ENCODE results near the gene CD2.

The CD2 gene

DNA sequence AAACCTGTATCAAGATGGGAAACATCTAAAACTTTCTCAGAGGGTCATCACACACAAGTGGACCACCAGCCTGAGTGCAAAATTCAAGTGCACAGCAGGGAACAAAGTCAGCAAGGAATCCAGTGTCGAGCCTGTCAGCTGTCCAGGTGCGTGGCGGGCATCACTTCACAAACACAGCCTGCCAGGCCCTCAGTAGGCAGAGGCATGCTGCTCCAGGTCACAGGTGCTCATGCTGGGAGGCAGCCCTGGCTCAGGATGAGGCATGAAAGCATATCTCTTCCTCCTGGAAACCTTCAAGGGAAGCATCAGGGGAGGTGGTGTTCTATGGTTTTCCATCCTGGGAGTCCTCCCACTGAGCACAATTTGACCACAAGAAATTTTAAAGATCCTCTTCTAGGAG is 6.3 kb downstream of the CD2 start:
- no peak for DNase-seq (ENCODE audit: low read depth in 2 of 2)

DNA sequence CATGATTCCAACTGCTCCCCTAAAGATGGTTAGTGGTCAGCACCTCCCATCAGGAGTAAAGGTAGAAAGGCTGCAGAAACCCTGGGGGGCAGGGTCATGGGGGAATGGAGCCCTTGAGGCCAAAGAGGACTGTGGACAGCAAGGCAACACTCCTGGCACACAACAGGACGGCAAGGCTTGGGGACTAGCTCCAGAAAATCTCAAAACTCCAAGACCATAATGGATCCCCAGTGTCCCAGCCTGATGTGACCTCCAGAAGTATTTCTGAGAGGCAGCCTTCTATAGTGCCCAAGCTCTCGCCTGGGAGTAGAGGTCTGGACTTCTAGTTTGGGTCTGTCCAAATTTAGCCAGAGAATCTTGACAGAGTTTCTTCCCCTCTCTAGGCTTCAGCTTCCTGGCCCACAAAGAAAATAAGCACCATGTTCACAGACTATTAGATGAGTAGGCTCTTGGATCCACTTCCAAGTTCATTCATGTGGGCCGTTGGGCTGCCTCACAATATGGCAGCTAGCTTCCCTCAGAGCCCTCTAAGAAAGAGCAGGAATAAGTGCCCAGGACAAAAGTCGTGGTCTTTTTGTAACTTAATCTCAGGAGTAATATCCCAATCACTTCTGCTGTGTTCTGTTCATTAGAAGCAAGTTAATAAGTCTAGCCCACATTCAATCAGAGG is 6.9 kb downstream of the CD2 start:
- no peak for DNase-seq (ENCODE audit: low read depth in 2 of 2)

DNA sequence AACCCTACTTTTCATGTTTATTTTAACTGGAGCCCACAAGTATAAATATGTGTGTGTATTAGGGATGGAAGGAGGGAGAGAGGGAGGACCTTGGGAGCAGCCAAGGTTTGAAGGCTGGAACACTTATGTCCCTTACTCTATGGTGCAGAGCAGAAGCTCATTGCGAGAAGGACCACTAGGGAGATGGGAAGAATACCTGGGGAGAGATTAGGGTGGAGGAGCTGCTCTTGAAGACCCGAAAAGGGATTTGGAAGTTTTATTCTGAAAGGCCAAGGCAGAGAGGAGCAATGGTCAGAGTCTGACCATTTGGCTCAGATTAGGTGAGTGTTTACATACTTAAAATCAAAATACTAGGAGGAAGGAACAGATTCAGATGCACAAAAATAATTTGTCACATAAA is 8.1 kb downstream of the CD2 start:
- DNase-seq (ENCODE audit: low read depth in 2 of 2) = no peak

GRCh38 chr1:116762781-116763115 is 8.5 kb downstream of the CD2 start:
- no peak for DNase-seq (ENCODE audit: low read depth in 2 of 2)

DNA sequence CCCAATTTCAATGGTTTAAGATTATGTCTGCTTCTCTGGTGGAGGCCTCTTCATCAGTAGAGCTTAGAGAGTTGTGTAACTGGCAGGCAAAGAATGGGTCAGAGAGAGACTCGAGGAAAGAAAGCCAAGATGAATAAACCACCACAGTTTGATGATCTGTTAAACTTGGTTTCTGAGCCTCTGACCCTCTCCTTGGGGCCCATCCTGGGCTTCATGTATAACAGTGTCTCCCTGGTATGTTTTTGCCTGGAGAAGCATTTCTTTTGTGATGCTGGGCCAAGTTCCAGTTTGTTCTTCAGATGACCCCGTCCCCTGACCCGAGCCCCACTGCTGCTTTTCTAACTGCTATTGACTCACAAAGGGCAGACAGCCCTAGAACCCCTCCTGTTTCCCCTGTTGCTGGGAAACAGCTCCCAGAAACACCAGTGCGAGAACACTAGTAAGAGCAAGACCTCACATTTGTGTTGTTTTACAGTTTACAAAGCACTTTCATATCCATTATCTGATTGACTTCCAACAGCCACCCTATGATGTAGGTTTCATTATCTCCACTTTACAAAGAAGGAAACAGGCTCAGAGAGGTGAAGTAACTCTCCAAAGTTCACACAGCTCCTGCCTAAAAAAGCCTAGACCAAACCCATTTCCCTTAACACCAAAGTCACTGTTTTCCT is 9.0 kb downstream of the CD2 start:
- DNase-seq (ENCODE audit: low read depth in 2 of 2) = no peak

GRCh38 chr1:116763787-116764465 is 9.7 kb downstream of the CD2 start:
- DNase-seq (ENCODE audit: low read depth in 2 of 2) = no peak

DNA sequence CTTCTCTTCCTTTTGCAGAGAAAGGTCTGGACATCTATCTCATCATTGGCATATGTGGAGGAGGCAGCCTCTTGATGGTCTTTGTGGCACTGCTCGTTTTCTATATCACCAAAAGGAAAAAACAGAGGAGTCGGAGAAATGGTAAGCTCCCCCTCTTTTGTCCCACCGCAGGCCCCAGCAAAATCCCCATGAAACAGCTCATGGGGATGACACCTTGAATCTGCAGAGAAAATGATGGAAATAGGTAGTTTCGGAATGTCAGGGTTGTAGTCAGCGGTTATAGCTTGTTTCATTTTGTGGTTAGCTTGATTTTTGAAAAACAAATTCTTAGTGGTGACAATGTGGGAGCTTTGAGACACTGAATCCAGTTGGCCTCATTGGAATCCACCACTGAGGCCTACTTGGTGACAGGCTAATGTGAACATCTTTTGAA is 10.3 kb downstream of the CD2 start:
- no peak for DNase-seq (ENCODE audit: low read depth in 2 of 2)

- no peak for DNase-seq (ENCODE audit: low read depth in 2 of 2)
Observed at GRCh38 chr1:116764906-116765862, 11.0 kb downstream of the CD2 start.

DNA sequence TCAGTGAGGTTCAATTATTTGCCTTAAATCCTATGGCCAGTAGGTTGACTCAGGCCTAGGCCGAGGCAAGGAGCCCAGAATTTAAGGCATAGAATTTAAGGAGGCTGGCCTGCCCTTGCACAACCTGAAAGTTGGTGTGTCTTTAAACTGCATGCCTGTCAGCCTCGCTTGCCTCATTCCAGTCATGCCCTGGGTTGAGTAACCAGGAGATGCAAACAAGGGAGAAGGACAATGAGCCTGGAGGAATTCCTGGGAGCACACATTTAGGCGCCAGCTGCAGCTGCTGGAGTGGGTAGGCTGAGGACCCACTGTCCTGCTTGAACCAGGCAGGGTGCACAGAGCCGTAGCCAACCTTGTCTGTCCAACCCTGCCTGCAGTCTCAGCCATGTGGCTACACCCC is 11.7 kb downstream of the CD2 start:
- no peak for DNase-seq (ENCODE audit: low read depth in 2 of 2)

GRCh38 chr1:116766616-116767469 is 12.6 kb downstream of the CD2 start:
- no peak for DNase-seq (ENCODE audit: low read depth in 2 of 2)

- DNase-seq (ENCODE audit: low read depth in 2 of 2) = no peak
Observed at GRCh38 chr1:116767782-116768382, 13.7 kb downstream of the CD2 start.

DNA sequence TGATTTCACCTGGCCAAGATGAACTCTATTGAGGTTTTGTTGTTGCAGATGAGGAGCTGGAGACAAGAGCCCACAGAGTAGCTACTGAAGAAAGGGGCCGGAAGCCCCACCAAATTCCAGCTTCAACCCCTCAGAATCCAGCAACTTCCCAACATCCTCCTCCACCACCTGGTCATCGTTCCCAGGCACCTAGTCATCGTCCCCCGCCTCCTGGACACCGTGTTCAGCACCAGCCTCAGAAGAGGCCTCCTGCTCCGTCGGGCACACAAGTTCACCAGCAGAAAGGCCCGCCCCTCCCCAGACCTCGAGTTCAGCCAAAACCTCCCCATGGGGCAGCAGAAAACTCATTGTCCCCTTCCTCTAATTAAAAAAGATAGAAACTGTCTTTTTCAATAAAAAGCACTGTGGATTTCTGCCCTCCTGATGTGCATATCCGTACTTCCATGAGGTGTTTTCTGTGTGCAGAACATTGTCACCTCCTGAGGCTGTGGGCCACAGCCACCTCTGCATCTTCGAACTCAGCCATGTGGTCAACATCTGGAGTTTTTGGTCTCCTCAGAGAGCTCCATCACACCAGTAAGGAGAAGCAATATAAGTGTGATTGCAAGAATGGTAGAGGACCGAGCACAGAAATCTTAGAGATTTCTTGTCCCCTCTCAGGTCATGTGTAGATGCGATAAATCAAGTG is 14.3 kb downstream of the CD2 start:
- DNase-seq (ENCODE audit: low read depth in 2 of 2) = no peak

- no peak for DNase-seq (ENCODE audit: low read depth in 2 of 2)
Observed at GRCh38 chr1:116769104-116769452, 14.8 kb downstream of the CD2 start.

GRCh38 chr1:116769561-116769977 is 15.3 kb downstream of the CD2 start:
- peak in 1 of 2 donors; percentile 66 for DNase-seq (ENCODE audit: low read depth in 2 of 2)

DNA sequence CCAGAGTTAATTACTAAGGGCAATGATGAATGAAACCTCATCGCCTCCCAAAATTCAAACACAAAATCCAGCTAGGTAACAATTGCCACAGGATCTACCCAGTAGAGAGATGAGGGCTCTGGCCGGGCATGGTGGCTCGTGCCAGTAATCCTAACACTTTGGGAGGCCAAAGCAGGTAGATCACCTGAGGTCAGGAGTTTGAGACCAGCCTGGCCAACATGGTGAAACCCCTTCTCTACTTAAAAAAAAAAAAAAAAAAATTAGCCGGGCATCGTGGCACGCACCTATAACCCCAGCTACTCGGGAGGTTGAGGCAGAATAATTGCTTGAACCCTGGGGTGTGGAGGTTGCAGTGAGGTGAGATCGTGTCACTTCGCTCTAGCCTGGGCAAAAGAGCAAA is 15.8 kb downstream of the CD2 start:
- no peak for DNase-seq (ENCODE audit: low read depth in 2 of 2)

GRCh38 chr1:116770625-116771024 is 16.4 kb downstream of the CD2 start:
- DNase-seq (ENCODE audit: low read depth in 2 of 2) = no peak

GRCh38 chr1:116771997-116772647 is 17.9 kb downstream of the CD2 start:
- no peak for DNase-seq (ENCODE audit: low read depth in 2 of 2)

- DNase-seq (ENCODE audit: low read depth in 2 of 2) = no peak
Observed at GRCh38 chr1:116772648-116773045, 18.4 kb downstream of the CD2 start.

DNA sequence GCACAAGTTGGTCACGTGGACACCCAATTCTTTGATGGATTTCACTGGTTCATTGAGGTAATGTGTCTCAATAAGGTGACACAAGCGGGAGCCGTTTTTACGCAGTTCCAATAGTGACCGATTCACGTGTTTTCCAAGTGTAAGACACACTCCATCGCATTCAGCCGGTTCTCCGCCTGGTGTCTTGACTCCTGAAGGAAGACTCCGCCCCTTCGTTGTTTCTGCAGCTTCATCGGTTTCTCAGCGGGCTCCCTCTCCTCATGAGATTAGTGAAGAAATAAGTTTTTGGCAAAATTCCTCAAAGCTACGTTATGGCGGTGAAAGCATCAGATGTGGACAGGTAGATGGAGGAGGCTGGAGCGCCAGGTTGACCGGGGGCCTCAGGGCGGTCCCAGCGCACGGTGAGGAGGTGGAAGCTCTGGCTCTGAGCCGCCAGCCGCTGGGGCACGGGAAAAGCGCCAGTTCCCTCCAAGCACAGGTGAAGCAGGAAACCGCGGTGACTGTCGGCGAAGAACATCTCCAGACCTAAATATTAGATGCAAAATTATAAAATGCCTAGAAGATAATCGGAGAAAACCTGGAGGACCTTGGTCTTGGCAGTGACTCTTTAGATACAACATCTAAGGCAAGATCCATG is 21.0 kb downstream of the CD2 start:
- DNase-seq (ENCODE audit: low read depth in 2 of 2) = no peak

Measured in stimulated activated CD4-positive, alpha-beta T cell treated with anti-CD3 and anti-CD28 coated beads, Interleukin-1b, Interleukin-23, amount 100 ng/mL, for 4 hours (primary cell).